Mucosa of stomach (tissue), 1 donor: ENCODE data around the gene ACAD9.

Source experiments
- H3K27me3 ChIP-seq: one replicate; pipeline ENCODE4 v1.7.0; 2013; ENCODE audit warnings: mild to moderate bottlenecking, low read length; ENCODE audit not compliant: control insufficient read depth, insufficient read depth
- H3K36me3 ChIP-seq: one replicate; pipeline ENCODE4 v1.7.0; 2013; ENCODE audit warnings: low read length; ENCODE audit not compliant: control insufficient read depth, insufficient read depth
- H3K4me1 ChIP-seq: one replicate; pipeline ENCODE4 v1.7.0; 2013; ENCODE audit warnings: mild to moderate bottlenecking, low read length; ENCODE audit not compliant: control insufficient read depth, insufficient read depth
- H3K4me3 ChIP-seq: one replicate; pipeline ENCODE4 v1.7.0; 2013; ENCODE audit warnings: low read length
- H3K9ac ChIP-seq: one replicate; pipeline ENCODE4 v1.7.0; 2013; ENCODE audit warnings: mild to moderate bottlenecking, low read length, moderate library complexity
- H3K9me3 ChIP-seq: one replicate; pipeline ENCODE4 v1.7.0; 2013; ENCODE audit warnings: mild to moderate bottlenecking, low read length, moderate library complexity; ENCODE audit not compliant: control insufficient read depth
- donor health status: Pancreatic carcinoma.

ACAD9 gene

DNA sequence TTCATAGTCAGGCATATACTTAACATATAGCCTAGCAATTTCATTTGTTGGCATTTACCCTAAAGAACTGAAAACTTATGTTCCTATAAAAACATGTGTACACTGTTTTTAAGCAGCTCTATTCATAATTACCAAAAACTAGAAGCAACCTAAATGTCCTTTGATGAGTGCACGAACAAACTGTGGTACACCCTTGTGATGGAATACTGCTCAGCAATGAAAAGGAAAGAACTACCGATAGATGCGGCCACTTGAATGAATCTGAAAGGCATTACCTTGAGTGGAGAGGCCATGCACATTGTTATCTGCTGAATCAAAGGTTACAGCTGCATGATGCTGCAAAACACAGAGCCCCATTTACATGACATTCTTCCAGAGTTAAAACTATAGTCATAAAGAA is 69.7 kb downstream of the ACAD9 start:
- H3K36me3 ChIP-seq: no peaks in the 10 kb centered on the region
- no peak overlapping the region for H3K9ac ChIP-seq
- no peaks in the 10 kb centered on the region for H3K27me3 ChIP-seq
- H3K9me3 ChIP-seq: no peaks in the 10 kb centered on the region
- no peaks in the 10 kb centered on the region for H3K4me1 ChIP-seq
- no peak overlapping the region for H3K4me3 ChIP-seq

DNA sequence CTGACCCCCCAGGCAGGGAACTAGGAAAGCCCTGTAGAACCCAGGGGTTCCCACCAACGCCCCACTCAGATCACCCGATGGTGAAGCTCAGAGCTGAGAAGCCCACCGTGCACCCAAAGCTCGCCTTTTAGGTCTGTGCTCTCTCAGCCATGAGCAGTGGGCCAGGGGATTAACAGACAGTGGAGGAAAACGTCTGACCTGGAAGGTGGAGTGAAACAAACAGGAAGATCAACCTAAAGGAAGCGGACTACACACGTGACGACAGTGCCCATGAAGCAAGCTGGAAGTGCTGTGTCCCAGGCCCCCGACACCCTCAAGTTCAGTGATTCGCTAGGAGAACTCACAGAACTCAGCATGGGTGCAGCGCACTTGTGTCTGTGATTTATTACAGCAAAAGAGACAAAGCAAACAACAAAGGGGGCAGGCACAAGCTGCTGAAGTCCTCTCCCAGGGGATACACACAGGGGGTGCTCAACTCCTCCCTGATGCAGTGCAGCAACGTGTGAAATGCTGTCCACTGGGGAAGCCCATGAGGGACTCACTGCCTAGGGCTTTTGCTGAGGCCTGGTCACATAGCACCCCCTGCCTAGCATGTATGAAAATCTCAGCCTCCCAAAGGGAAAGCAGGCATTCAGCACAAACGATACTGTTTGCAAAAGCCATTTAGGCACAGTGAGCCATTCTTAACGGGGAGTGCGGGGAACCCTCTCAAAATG is 71.0 kb downstream of the ACAD9 start:
- Histone ChIP-seq H3K4me1 (no peaks in the 10 kb centered on the region), H3K27me3 (no peaks in the 10 kb centered on the region), H3K9ac (no peak overlapping the region), H3K4me3 (no peak overlapping the region), H3K9me3 (no peaks in the 10 kb centered on the region), H3K36me3 (no peaks in the 10 kb centered on the region)

DNA sequence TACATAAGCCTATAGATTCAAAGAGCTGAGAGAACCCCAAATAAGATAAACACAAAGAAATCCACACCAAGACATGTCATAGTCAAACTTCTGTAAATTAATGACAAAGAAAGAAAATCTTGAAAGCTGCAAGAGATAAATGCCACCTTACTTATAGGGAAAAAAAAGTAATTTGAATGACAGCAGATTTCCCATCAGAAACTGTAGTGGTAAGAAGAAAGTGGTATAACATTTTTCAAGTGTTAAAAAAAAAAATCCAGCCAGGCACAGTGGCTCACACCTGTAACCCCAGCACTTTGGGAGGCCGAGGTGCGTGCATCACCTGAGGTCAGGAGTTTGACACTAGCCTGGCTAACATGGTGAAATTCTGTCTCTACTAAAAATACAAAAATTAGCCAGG is 77.0 kb downstream of the ACAD9 start:
- no peaks in the 10 kb centered on the region for H3K36me3 ChIP-seq
- no peaks in the 10 kb centered on the region for H3K9me3 ChIP-seq
- H3K4me1 ChIP-seq: no peaks in the 10 kb centered on the region
- no peak overlapping the region for H3K4me3 ChIP-seq
- no peaks in the 10 kb centered on the region for H3K27me3 ChIP-seq
- no peak overlapping the region for H3K9ac ChIP-seq
